H1 (cell line): ENCODE results near the gene PIAS4. TPM values are rescaled to one million over a fixed set of nuclear protein-coding genes. Genes with fewer than 3 reads are reported as not detected.

Source experiments
- BACH1 ChIP-seq: IDR thresholded peaks from 2 replicates; pipeline ENCODE4 v1.6.1; 2012; ENCODE audit warnings: low read length, improper control_type of control experiment
- CBX8 ChIP-seq: fragments of 300-800, 300-1000 bp; sonication (generic); IDR thresholded peaks from 2 replicates; pipeline ENCODE4 v1.7.1; 2016; ENCODE audit warnings: low read depth, low read length, borderline replicate concordance
- CHD7 ChIP-seq: fragments of 300-600 bp; sonication (generic); IDR thresholded peaks from 2 replicates; pipeline ENCODE4 v1.7.1; 2012; ENCODE audit warnings: low read length, moderate library complexity, mild to moderate bottlenecking, inconsistent platforms; ENCODE audit not compliant: insufficient replicate concordance
- GABPA ChIP-seq: IDR thresholded peaks from 2 replicates; pipeline ENCODE4 v1.6.1; 2011; ENCODE audit warnings: mild to moderate bottlenecking, low read length, moderate library complexity, borderline replicate concordance; ENCODE audit not compliant: insufficient read depth
- HDAC6 ChIP-seq: IDR thresholded peaks from one replicate; pipeline ENCODE4 v1.7.1; 2012; ENCODE audit warnings: low read depth, mild to moderate bottlenecking, inconsistent platforms, low read length, moderate library complexity
- JUND ChIP-seq: IDR thresholded peaks from 2 replicates; pipeline ENCODE4 v1.6.1; 2011; ENCODE audit warnings: mild to moderate bottlenecking, improper control_type of control experiment, low read length
- KDM5A ChIP-seq: fragments of 200-600 bp; IDR thresholded peaks from 2 replicates; pipeline ENCODE4 v1.7.1; 2012; ENCODE audit warnings: mild to moderate bottlenecking, low read length, inconsistent platforms, mixed read lengths
- POLR2A ChIP-seq, 2 experiments: IDR thresholded peaks; 1 replicate in 1 of 2; 2 replicates in 1 of 2; pipeline ENCODE4 v1.6.1; 2011; ENCODE audit warnings: low read depth in 2 of 2, low read length in 2 of 2, mild to moderate bottlenecking in 2 of 2; ENCODE audit errors: control extremely low read depth in 1 of 2
- SIN3A ChIP-seq, 2 experiments: IDR thresholded peaks in 1 of 2; conservative IDR thresholded peaks in 1 of 2; 2 replicates each; pipeline ENCODE4 v1.6.1; 2011 to 2012; ENCODE audit warnings: low read length in 2 of 2, improper control_type of control experiment in 1 of 2, low read depth in 1 of 2, mild to moderate bottlenecking in 1 of 2
- TEAD4 ChIP-seq: IDR thresholded peaks from 2 replicates; pipeline ENCODE4 v1.6.1; 2012; ENCODE audit warnings: low read depth, low read length, inconsistent platforms, mixed read lengths
- polyA plus RNA-seq, 7 experiments: library from polyadenylated mRNA; depleted of rRNA in 3 of 7; stranded (reverse) in 5 of 7; unstranded in 2 of 7; fragments of >200 nt in 5 of 7; fragments of 200-250 nt in 2 of 7; gene quantifications; 1 replicate in 5 of 7; 2 replicates in 1 of 7; 4 replicates in 1 of 7; pipeline versions ENCODE4 v1.2.1 to v1.2.3, GENCODE V29; 2011 to 2013; ENCODE audit warnings: missing spikeins in 2 of 7, mixed read lengths in 2 of 7
- total RNA-seq: library from RNA; stranded (reverse); fragmentation: NEBNext Ultra II Directional; extraction: Animal tissue kit (Norgen Biotek cat#: 25700); gene quantifications from 2 replicates; pipeline ENCODE4 v1.2.1, GENCODE V29; 2021

PIAS4 gene
- total and polyA plus RNA-seq, 2 of the 8 experiments (the other 6 are each of a cell fraction or from before 2014, with no cell fraction given): 30.2 to 51.4 TPM

- TF ChIP-seq CHD7 (no peak), CBX8 (no peak), KDM5A (no peak; the same call in 1 of the 2 replicates), JUND (no peak), POLR2A (IDR thresholded peaks at IDR 0.05; ENCODE audit: control extremely low read depth in 1 of 2, low read depth in 2 of 2, low read length in 2 of 2) (peak in 1 of 2 experiments; percentile 75; a peak in 1 of 3 replicates), BACH1 (no peak), GABPA (peak; percentile 29; the same call in 1 of the 2 replicates), HDAC6 (no peak), TEAD4 (no peak), SIN3A (conservative IDR thresholded peaks at IDR 0.05 in 1 of 2, IDR thresholded peaks at IDR 0.05 in 1 of 2; ENCODE audit: low read depth in 1 of 2, low read length in 2 of 2) (peak in 1 of 2 experiments; percentile 78; a peak in 2 of 4 replicates)
Measured at GRCh38 chr19:4007021-4007835, at the start of gene PIAS4 (continued).
